ENCODE measurements around the gene PRM1. TPM values are rescaled to one million over a fixed set of nuclear protein-coding genes. Genes with fewer than 3 reads are reported as not detected.
A peak's percentile ranks its signal among the peaks of the same experiment; 100 is the strongest.

The PRM1 gene
- not detected for total RNA-seq

- intact Hi-C loops (cut with DNase I; ENCODE audit: low total_unique reads), result no loop called here
- DNase-seq, result no peak
- Histone ChIP-seq H3K9me3 (no peaks in the 10 kb centered on the region), H3K27me3 (no peaks in the 10 kb centered on the region), H3K4me1 (no peaks in the 10 kb centered on the region), H3K4me3 (no peak within 1 kb of the TSS), H3K36me3 (no peaks in the 10 kb centered on the region), H3K27ac (no peak within 1 kb of the TSS)
- no peak for TF ChIP-seq POLR2A (IDR thresholded peaks at IDR 0.05)
- TF ChIP-seq CTCF (IDR thresholded peaks at IDR 0.05), result no peak
Measured at GRCh38 chr16:11280616-11281522, at the start of gene PRM1. TSS of gene PRM1 (minus strand) at chr16:11281330. CDS start at chr16:11281238, 92 bp downstream.

GRCh38 chr16:11330526-11331237 is 49.6 kb upstream of the PRM1 start:
- no peaks in the 10 kb centered on the region for H3K36me3 ChIP-seq
- no peaks in the 10 kb centered on the region for H3K27me3 ChIP-seq
- no peak overlapping the region for H3K4me3 ChIP-seq
- H3K4me1 ChIP-seq, result peaks cover 0 to 7% of the 10 kb centered on the region in 2 donors
- H3K9me3 ChIP-seq, result no peaks in the 10 kb centered on the region
- no peak overlapping the region for H3K27ac ChIP-seq
- no peak for DNase-seq
- intact Hi-C loops (cut with DNase I; ENCODE audit: low total_unique reads), result no loop called here
- TF ChIP-seq POLR2A (IDR thresholded peaks at IDR 0.05), result no peak
- no peak for TF ChIP-seq CTCF (IDR thresholded peaks at IDR 0.05)

- no peak for DNase-seq
- Histone ChIP-seq H3K4me3 (no peak overlapping the region), H3K9me3 (no peaks in the 10 kb centered on the region), H3K27me3 (no peaks in the 10 kb centered on the region), H3K27ac (no peak overlapping the region), H3K4me1 (peaks cover 0 to 7% of the 10 kb centered on the region in 2 donors), H3K36me3 (no peaks in the 10 kb centered on the region)
- intact Hi-C loops (cut with DNase I; ENCODE audit: low total_unique reads), result no loop called here
- no peak for TF ChIP-seq CTCF (IDR thresholded peaks at IDR 0.05)
- no peak for TF ChIP-seq POLR2A (IDR thresholded peaks at IDR 0.05)
Measured at GRCh38 chr16:11329891-11330290, 48.8 kb upstream of the PRM1 start.

- H3K27ac ChIP-seq, result peak overlapping the region; percentile 18 to 48
- TF ChIP-seq POLR2A (IDR thresholded peaks at IDR 0.05) (no peak), CTCF (IDR thresholded peaks at IDR 0.05) (no peak)
- DNase-seq, result no peak
Measured at GRCh38 chr16:11329071-11329491, 48.0 kb upstream of the PRM1 start.

More at GRCh38 chr16:11329071-11329491, 48.0 kb upstream of the PRM1 start:
- Histone ChIP-seq H3K36me3 (no peaks in the 10 kb centered on the region), H3K4me1 (peaks cover 0 to 7% of the 10 kb centered on the region in 2 donors), H3K4me3 (no peak overlapping the region), H3K9me3 (no peaks in the 10 kb centered on the region), H3K27me3 (no peaks in the 10 kb centered on the region)
- intact Hi-C loops (cut with DNase I; ENCODE audit: low total_unique reads), result no loop called here
